Body of pancreas (tissue), 4 donors: ENCODE measurements around the gene MSI2. TPM values are rescaled to one million over a fixed set of nuclear protein-coding genes. Genes with fewer than 3 reads are reported as not detected.

Experiments used
- ATAC-seq: fragments of 150-250 bp; one replicate; pipeline ENCODE4 v1.9.1; 2016
- DNase-seq, 4 donors: peaks; one replicate each; pipeline ENCODE4 v3.0.0-alpha.2; 2019
- H3K27ac ChIP-seq, 4 donors: fragments of 200-600 bp; sonication (generic); 1 replicate in 3 of 4; 2 replicates in 1 of 4; pipeline versions ENCODE4 v1.5.1 to v1.6.1; 2016 to 2019; ENCODE audit warnings: mild to moderate bottlenecking in 1 of 4, mixed read lengths in 1 of 4, moderate library complexity in 1 of 4
- H3K27me3 ChIP-seq, 2 donors: fragments of 200-600 bp; sonication (generic); one replicate each; pipeline ENCODE4 v1.6.0; 2016; ENCODE audit warnings: mild to moderate bottlenecking in 1 of 2
- H3K36me3 ChIP-seq, 2 donors: fragments of 200-600 bp; sonication (generic); replicated peaks in 1 of 2; 2 replicates each; pipeline ENCODE4 v1.5.1; 2016; ENCODE audit warnings: low read depth in 2 of 2; ENCODE audit not compliant: insufficient read depth in 1 of 2
- H3K4me1 ChIP-seq: fragments of 200-600 bp; sonication (generic); one replicate; pipeline ENCODE4 v1.6.0; 2016
- H3K4me3 ChIP-seq, 2 donors: fragments of 200-600 bp; sonication (generic); 1 replicate in 1 of 2; 2 replicates in 1 of 2; pipeline ENCODE4 v1.5.1; 2016 to 2019
- H3K9me3 ChIP-seq, 3 donors: fragments of 200-600 bp; sonication (generic); 1 replicate in 2 of 3; 2 replicates in 1 of 3; pipeline ENCODE4 v1.5.1; 2016
- CTCF ChIP-seq, 7 experiments: fragments of 450-650 bp in 4 of 7; fragments of 200-600 bp in 3 of 7; sonication (generic) in 3 of 7; IDR thresholded peaks; one replicate each; pipeline ENCODE4 v1.5.1; 2016 to 2019; ENCODE audit warnings: antibody characterized with exemption in 7 of 7
- POLR2A ChIP-seq, 3 donors: fragments of 450-650 bp; IDR thresholded peaks; one replicate each; pipeline ENCODE4 v1.6.1; 2016; ENCODE audit warnings: antibody characterized with exemption in 3 of 3, mild to moderate bottlenecking in 2 of 3
- WGBS, 2 donors: methylation state at CpG; one replicate each; pipeline ENCODE4 v1.1.5; 2017; 5-methylcytosine and 5-hydroxymethylcytosine counted together
- intact Hi-C: fragments of 100-400 bp; cut with DNase I; formaldehyde crosslinking; loops from one replicate; pipeline ENCODE4 v1.15.1; 2023
- total RNA-seq, 2 donors: library from RNA; depleted of rRNA; stranded (reverse); fragments of >200 nt; gene quantifications; one replicate each; pipeline ENCODE4 v1.1.0, GENCODE V29; 2016

Gene MSI2
- total RNA-seq, 2 donors from 2014 or later: 21.1 to 28.5 TPM

GRCh38 chr17:57636274-57636673, 380.0 kb downstream of the MSI2 start:
- TF ChIP-seq CTCF (IDR thresholded peaks at IDR 0.05) (no peak), POLR2A (IDR thresholded peaks at IDR 0.05) (no peak)
- ATAC-seq: no peak

GRCh38 chr17:57636985-57637665, 380.8 kb downstream of the MSI2 start:
- no peak for ATAC-seq
- intact Hi-C loops: no loop called here
- no peak overlapping the region for H3K27ac ChIP-seq

More at GRCh38 chr17:57636274-57636673, 380.0 kb downstream of the MSI2 start:
- no peaks in the 10 kb centered on the region for H3K36me3 ChIP-seq
- no peak overlapping the region for H3K27ac ChIP-seq
- no peaks in the 10 kb centered on the region for H3K4me1 ChIP-seq
- intact Hi-C loops: no loop called here
- H3K4me3 ChIP-seq: no peak overlapping the region
- DNase-seq: no peak
- 86 to 89% methylated on average over 7 to 9 of the region's 9 CpGs for WGBS, 2 donors
- H3K9me3 ChIP-seq: no peaks in the 10 kb centered on the region
- no peaks in the 10 kb centered on the region for H3K27me3 ChIP-seq

GRCh38 chr17:57637666-57638010, 381.3 kb downstream of the MSI2 start:
- Histone ChIP-seq H3K4me3 (no peak overlapping the region), H3K9me3 (no peaks in the 10 kb centered on the region), H3K4me1 (no peaks in the 10 kb centered on the region), H3K36me3 (no peaks in the 10 kb centered on the region), H3K27ac (no peak overlapping the region), H3K27me3 (no peaks in the 10 kb centered on the region)
- ATAC-seq (no peak), DNase-seq (no peak)
- TF ChIP-seq POLR2A (IDR thresholded peaks at IDR 0.05) (no peak), CTCF (IDR thresholded peaks at IDR 0.05) (no peak)
- 86 to 92% methylated on average over 6 of the region's 6 CpGs for WGBS, 2 donors
- intact Hi-C loops: no loop called here

More at GRCh38 chr17:57636985-57637665, 380.8 kb downstream of the MSI2 start:
- no peaks in the 10 kb centered on the region for H3K36me3 ChIP-seq
- 82 to 88% methylated on average over 19 to 20 of the region's 20 CpGs for WGBS, 2 donors
- no peaks in the 10 kb centered on the region for H3K4me1 ChIP-seq
- H3K27me3 ChIP-seq: no peaks in the 10 kb centered on the region
- H3K9me3 ChIP-seq: no peaks in the 10 kb centered on the region
- DNase-seq: no peak
- no peak overlapping the region for H3K4me3 ChIP-seq
- no peak for TF ChIP-seq CTCF (IDR thresholded peaks at IDR 0.05)
- no peak for TF ChIP-seq POLR2A (IDR thresholded peaks at IDR 0.05)

DNA sequence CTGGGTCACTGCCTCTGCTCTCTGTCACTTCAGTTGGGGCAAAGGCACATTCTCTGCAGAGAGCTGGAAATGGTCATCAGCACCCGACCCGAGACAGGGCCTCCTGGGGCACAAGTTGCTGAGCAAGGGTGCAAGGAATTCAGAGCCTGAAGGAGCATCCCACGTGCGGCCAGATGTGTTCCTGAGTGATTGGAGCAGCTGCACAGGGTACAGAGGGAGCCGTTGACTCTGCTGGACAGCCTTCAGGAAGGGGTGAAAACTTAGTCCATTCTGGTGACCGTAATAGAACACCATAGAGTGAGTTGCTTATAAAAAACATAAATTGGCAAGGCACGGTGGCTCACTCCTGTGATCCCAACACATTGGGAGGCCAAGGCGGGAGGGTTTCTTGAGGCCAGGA, 382.0 kb downstream of the MSI2 start:
- no peak for TF ChIP-seq POLR2A (IDR thresholded peaks at IDR 0.05)
- no peak for TF ChIP-seq CTCF (IDR thresholded peaks at IDR 0.05)
- ATAC-seq (no peak), DNase-seq (no peak)
- Histone ChIP-seq H3K36me3 (no peaks in the 10 kb centered on the region), H3K27me3 (no peaks in the 10 kb centered on the region), H3K9me3 (no peaks in the 10 kb centered on the region), H3K4me1 (no peaks in the 10 kb centered on the region), H3K4me3 (no peak overlapping the region), H3K27ac (no peak overlapping the region)
- 91 to 94% methylated on average over 5 to 8 of the region's 8 CpGs for WGBS, 2 donors
- intact Hi-C loops: no loop called here

DNA sequence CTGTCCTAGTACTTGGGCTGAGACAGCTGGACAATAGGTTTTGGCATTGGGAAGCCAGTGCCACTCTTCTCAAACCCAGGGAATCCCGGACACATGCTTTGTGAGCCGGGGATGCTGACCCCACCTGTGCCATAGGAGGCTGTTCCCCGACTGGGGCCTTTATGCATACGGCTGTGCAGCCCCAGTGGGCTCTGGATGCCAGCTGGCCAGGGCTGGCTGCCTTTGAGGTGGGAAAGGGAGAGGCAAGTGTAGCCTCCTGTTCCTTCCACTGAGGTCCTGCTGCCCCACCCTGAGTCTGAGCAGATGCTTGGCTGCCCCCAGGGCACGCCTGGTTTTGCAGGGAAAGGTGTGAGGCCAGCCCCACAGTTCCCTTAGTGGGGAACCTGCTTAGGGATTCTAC, 383.1 kb downstream of the MSI2 start:
- intact Hi-C loops: no loop called here
- DNase-seq: no peak
- Histone ChIP-seq H3K4me3 (no peak overlapping the region), H3K27me3 (no peaks in the 10 kb centered on the region), H3K27ac (no peak overlapping the region), H3K9me3 (no peaks in the 10 kb centered on the region), H3K36me3 (no peaks in the 10 kb centered on the region), H3K4me1 (no peaks in the 10 kb centered on the region)
- TF ChIP-seq CTCF (IDR thresholded peaks at IDR 0.05): no peak
- no peak for TF ChIP-seq POLR2A (IDR thresholded peaks at IDR 0.05)
- ATAC-seq: no peak
- WGBS, 2 donors: 53 to 77% methylated on average over 3 to 5 of the region's 5 CpGs
